AG09309 (cell line): ENCODE measurements around the gene ZNF879.

Experiments used
- DNase-seq: peaks from one replicate; pipeline ENCODE4 v3.0.0-alpha.2; 2010; ENCODE audit warnings: low read depth
- H3K4me3 ChIP-seq: 2 replicates; pipeline ENCODE4 v1.5.1; 2011; ENCODE audit warnings: mild to moderate bottlenecking, low read depth, low read length, moderate library complexity; ENCODE audit not compliant: control insufficient read depth
- CTCF ChIP-seq: IDR thresholded peaks from 2 replicates; pipeline ENCODE4 v1.5.1; 2011; ENCODE audit warnings: mild to moderate bottlenecking, low read depth, low read length, inconsistent platforms; ENCODE audit not compliant: insufficient read depth, control insufficient read depth; ENCODE audit errors: missing control alignments

The ZNF879 gene

GRCh38 chr5:178993955-178994579 is 29.5 kb upstream of the ZNF879 start:
- DNase-seq, result no peak
- no peak for TF ChIP-seq CTCF
- no peak overlapping the region for H3K4me3 ChIP-seq

- no peak within 1 kb of the TSS for H3K4me3 ChIP-seq
- no peak for DNase-seq
- no peak for TF ChIP-seq CTCF
Measured at GRCh38 chr5:178994580-178995340, 28.8 kb upstream of the ZNF879 start, which contains the start of gene GRM6. Gene GRM6 (minus strand): TSS chr5:178995320. CDS start chr5:178994944, 376 bp downstream.

- no peak overlapping the region for H3K4me3 ChIP-seq
- TF ChIP-seq CTCF, result no peak
- DNase-seq, result no peak
Measured at GRCh38 chr5:178995341-178995690, 28.3 kb upstream of the ZNF879 start.

- no peak for TF ChIP-seq CTCF
- H3K4me3 ChIP-seq, result no peak overlapping the region
- DNase-seq, result no peak
Measured at GRCh38 chr5:178996156-178996555, 27.4 kb upstream of the ZNF879 start.

GRCh38 chr5:178997191-178997590 is 26.4 kb upstream of the ZNF879 start:
- H3K4me3 ChIP-seq, result no peak overlapping the region
- TF ChIP-seq CTCF, result no peak
- no peak for DNase-seq

GRCh38 chr5:178998441-178998840 is 25.2 kb upstream of the ZNF879 start:
- no peak overlapping the region for H3K4me3 ChIP-seq
- no peak for TF ChIP-seq CTCF
- DNase-seq, result no peak
